Liver (tissue), 9 donors: Measurements from ENCODE around the gene PNPLA1. TPM values are rescaled to one million over a fixed set of nuclear protein-coding genes. Genes with fewer than 3 reads are reported as not detected.

Source experiments
- DNase-seq: peaks from one replicate; pipeline ENCODE4 v3.0.0-alpha.2; 2017; ENCODE audit warnings: low spot score
- H3K27ac ChIP-seq, 2 donors: one replicate each; pipeline ENCODE4 v1.7.0; 2013; ENCODE audit warnings: inconsistent platforms in 2 of 2, low read length in 2 of 2, control low read depth in 1 of 2, low read depth in 1 of 2, mild to moderate bottlenecking in 1 of 2
- H3K27me3 ChIP-seq, 4 donors: one replicate each; pipeline versions ENCODE4 v1.6.1 to v1.7.0; 2013; ENCODE audit warnings: low read length in 3 of 4, inconsistent platforms in 1 of 4, mild to moderate bottlenecking in 1 of 4, moderate library complexity in 1 of 4; ENCODE audit not compliant: control insufficient read depth in 4 of 4, insufficient read depth in 4 of 4
- H3K36me3 ChIP-seq, 4 donors: one replicate each; pipeline versions ENCODE4 v1.6.1 to v1.7.0; 2013; ENCODE audit warnings: low read length in 3 of 4, mild to moderate bottlenecking in 3 of 4, low read depth in 1 of 4, moderate library complexity in 1 of 4; ENCODE audit not compliant: control insufficient read depth in 4 of 4, insufficient read depth in 3 of 4
- H3K4me1 ChIP-seq, 4 donors: one replicate each; pipeline versions ENCODE4 v1.6.1 to v1.7.0; 2013; ENCODE audit warnings: low read length in 3 of 4, mild to moderate bottlenecking in 3 of 4, moderate library complexity in 1 of 4; ENCODE audit not compliant: control insufficient read depth in 4 of 4, insufficient read depth in 4 of 4
- H3K4me3 ChIP-seq, 3 donors: one replicate each; pipeline versions ENCODE4 v1.6.1 to v1.7.0; 2013; ENCODE audit warnings: low read length in 3 of 3, control low read depth in 1 of 3, low read depth in 1 of 3, mild to moderate bottlenecking in 1 of 3
- H3K9ac ChIP-seq, 2 donors: one replicate each; pipeline ENCODE4 v1.7.0; 2013; ENCODE audit warnings: low read length in 2 of 2, mild to moderate bottlenecking in 2 of 2, moderate library complexity in 2 of 2, control low read depth in 1 of 2, low read depth in 1 of 2
- H3K9me3 ChIP-seq, 4 donors: one replicate each; pipeline versions ENCODE4 v1.6.1 to v1.7.0; 2013; ENCODE audit warnings: low read length in 3 of 4; ENCODE audit not compliant: control insufficient read depth in 4 of 4
- EGR1 ChIP-seq, 2 donors: IDR thresholded peaks; 2 replicates each; pipeline ENCODE4 v1.6.1; 2016 to 2018; ENCODE audit warnings: antibody characterized with exemption in 2 of 2, low read depth in 2 of 2
- FOXA1 ChIP-seq: IDR thresholded peaks from 2 replicates; pipeline ENCODE4 v1.6.1; 2016; ENCODE audit warnings: antibody characterized with exemption
- GABPA ChIP-seq, 2 donors: IDR thresholded peaks in 1 of 2; conservative IDR thresholded peaks in 1 of 2; 2 replicates each; pipeline ENCODE4 v1.6.1; 2016; ENCODE audit warnings: antibody characterized with exemption in 2 of 2, mild to moderate bottlenecking in 1 of 2, moderate library complexity in 1 of 2
- HNF4G ChIP-seq: IDR thresholded peaks from 2 replicates; pipeline ENCODE4 v1.6.1; 2016; ENCODE audit warnings: antibody characterized with exemption
- JUND ChIP-seq, 2 donors: IDR thresholded peaks; 2 replicates each; pipeline ENCODE4 v1.6.1; 2016; ENCODE audit warnings: antibody characterized with exemption in 2 of 2
- NR2F2 ChIP-seq: IDR thresholded peaks from 2 replicates; pipeline ENCODE4 v1.6.1; 2016; ENCODE audit warnings: antibody characterized with exemption
- TAF1 ChIP-seq: conservative IDR thresholded peaks from 2 replicates; pipeline ENCODE4 v1.6.1; 2016; ENCODE audit warnings: antibody characterized with exemption, mild to moderate bottlenecking
- YY1 ChIP-seq: IDR thresholded peaks from 2 replicates; pipeline ENCODE4 v1.6.1; 2016; ENCODE audit warnings: antibody characterized with exemption, mild to moderate bottlenecking
- WGBS: extraction: QIAGEN DNeasy Blood & Tissue Kit; methylation state at CpG from one replicate; pipeline ENCODE4 v1.1.7; 2013; 5-methylcytosine and 5-hydroxymethylcytosine counted together
- polyA plus RNA-seq, 2 donors: library from polyadenylated mRNA; stranded (reverse) in 1 of 2; unstranded in 1 of 2; fragments of 200-250 nt in 1 of 2; fragments of >200 nt in 1 of 2; fragmentation: Nextera tagmentation in 1 of 2; extraction: Ambion mirVana in 1 of 2; gene quantifications; one replicate each; pipeline versions ENCODE4 v1.2.1 to v1.2.3, GENCODE V29; 2013 to 2015
- total RNA-seq, 2 donors: library from RNA; depleted of rRNA; stranded (reverse); fragments of >200 nt; gene quantifications; one replicate each; pipeline ENCODE4 v1.2.3, GENCODE V29; 2014
- TF ChIP-seq, protein P1 (sequence below): IDR thresholded peaks from 2 replicates; pipeline ENCODE4 v1.6.1; 2016; ENCODE audit warnings: antibody characterized with exemption
- TF ChIP-seq, protein P2 (sequence below): IDR thresholded peaks from 2 replicates; pipeline ENCODE4 v1.6.1; 2016; ENCODE audit warnings: antibody characterized with exemption, mild to moderate bottlenecking
- TF ChIP-seq, protein P3 (sequence below): IDR thresholded peaks from 2 replicates; pipeline ENCODE4 v1.6.1; 2016; ENCODE audit warnings: antibody characterized with exemption
- TF ChIP-seq, protein P4 (sequence below): fragments of 150-350 bp; IDR thresholded peaks from 2 replicates; pipeline ENCODE4 v1.5.1; 2017; ENCODE audit warnings: improper control_type of control experiment, low read depth, low read length; ENCODE audit not compliant: missing input control
- donor health status: healthy.
- donor health status: healthy.
- donor health status: healthy.
- donor health status: healthy.
- donor health status: healthy.

The PNPLA1 gene, protein sequence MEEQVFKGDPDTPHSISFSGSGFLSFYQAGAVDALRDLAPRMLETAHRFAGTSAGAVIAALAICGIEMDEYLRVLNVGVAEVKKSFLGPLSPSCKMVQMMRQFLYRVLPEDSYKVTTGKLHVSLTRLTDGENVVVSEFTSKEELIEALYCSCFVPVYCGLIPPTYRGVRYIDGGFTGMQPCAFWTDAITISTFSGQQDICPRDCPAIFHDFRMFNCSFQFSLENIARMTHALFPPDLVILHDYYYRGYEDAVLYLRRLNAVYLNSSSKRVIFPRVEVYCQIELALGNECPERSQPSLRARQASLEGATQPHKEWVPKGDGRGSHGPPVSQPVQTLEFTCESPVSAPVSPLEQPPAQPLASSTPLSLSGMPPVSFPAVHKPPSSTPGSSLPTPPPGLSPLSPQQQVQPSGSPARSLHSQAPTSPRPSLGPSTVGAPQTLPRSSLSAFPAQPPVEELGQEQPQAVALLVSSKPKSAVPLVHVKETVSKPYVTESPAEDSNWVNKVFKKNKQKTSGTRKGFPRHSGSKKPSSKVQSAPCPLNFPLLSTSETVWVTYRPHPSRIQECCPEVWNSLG
- total RNA-seq (under 1 TPM; 0.08 to 0.14 TPM), polyA plus RNA-seq (under 1 TPM in 1 of 2 donors, not detected in 1; 0.07 TPM)

DNA sequence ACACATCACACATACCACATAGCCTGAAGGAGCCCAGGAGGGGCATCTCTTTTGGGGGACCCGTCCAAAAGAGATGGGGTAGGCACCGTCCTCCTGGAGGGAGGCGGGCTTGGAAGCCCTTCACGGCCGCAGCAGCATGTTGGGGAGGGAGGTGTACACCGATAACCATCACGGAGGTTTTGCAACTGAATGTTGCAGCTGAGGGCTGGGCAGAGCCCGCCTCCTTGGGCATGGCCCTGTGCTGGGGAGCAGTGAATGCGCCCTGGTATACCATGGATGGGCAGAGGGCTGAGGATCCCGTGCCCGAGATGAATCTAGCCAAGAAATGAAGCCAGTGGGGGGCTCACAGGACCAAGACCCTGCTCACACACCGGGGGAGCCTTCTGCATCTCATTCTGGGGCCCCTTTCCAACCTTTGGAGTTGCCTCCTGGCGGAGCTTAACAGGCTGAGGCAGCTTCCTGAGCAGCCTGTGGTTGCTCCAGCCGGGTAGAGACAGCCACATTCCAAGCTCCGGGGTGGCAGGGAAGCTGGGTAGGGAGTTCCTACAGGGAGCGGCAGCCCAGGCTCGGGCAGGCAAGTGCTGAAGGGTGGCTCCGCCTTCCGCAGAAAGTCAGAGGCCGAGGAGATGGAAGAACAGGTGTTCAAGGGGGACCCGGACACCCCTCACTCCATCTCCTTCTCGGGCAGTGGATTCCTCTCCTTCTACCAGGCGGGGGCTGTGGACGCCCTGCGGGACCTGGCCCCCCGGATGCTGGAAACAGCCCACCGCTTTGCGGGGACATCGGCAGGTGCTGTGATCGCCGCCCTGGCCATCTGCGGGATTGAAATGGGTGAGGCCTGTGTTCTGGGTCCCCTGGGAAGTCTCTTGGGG lies at the start of gene PNPLA1:
PNPLA1 (plus strand) TSS at position 227 of the 872 bp plus-strand sequence; CDS start at position 627, 400 bp downstream.
- TF ChIP-seq GABPA (IDR thresholded peaks at IDR 0.05 in 1 of 2, conservative IDR thresholded peaks at IDR 0.05 in 1 of 2) (no peak), JUND (IDR thresholded peaks at IDR 0.05) (no peak), TAF1 (no peak), FOXA1 (no peak), NR2F2 (no peak), HNF4G (no peak), YY1 (no peak), EGR1 (IDR thresholded peaks at IDR 0.05; ENCODE audit: low read depth in 2 of 2) (no peak)
- TF ChIP-seq, protein P1, sequence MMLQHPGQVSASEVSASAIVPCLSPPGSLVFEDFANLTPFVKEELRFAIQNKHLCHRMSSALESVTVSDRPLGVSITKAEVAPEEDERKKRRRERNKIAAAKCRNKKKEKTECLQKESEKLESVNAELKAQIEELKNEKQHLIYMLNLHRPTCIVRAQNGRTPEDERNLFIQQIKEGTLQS, result no peak
- TF ChIP-seq, protein P2, sequence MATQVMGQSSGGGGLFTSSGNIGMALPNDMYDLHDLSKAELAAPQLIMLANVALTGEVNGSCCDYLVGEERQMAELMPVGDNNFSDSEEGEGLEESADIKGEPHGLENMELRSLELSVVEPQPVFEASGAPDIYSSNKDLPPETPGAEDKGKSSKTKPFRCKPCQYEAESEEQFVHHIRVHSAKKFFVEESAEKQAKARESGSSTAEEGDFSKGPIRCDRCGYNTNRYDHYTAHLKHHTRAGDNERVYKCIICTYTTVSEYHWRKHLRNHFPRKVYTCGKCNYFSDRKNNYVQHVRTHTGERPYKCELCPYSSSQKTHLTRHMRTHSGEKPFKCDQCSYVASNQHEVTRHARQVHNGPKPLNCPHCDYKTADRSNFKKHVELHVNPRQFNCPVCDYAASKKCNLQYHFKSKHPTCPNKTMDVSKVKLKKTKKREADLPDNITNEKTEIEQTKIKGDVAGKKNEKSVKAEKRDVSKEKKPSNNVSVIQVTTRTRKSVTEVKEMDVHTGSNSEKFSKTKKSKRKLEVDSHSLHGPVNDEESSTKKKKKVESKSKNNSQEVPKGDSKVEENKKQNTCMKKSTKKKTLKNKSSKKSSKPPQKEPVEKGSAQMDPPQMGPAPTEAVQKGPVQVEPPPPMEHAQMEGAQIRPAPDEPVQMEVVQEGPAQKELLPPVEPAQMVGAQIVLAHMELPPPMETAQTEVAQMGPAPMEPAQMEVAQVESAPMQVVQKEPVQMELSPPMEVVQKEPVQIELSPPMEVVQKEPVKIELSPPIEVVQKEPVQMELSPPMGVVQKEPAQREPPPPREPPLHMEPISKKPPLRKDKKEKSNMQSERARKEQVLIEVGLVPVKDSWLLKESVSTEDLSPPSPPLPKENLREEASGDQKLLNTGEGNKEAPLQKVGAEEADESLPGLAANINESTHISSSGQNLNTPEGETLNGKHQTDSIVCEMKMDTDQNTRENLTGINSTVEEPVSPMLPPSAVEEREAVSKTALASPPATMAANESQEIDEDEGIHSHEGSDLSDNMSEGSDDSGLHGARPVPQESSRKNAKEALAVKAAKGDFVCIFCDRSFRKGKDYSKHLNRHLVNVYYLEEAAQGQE, result no peak
- TF ChIP-seq, protein P3, sequence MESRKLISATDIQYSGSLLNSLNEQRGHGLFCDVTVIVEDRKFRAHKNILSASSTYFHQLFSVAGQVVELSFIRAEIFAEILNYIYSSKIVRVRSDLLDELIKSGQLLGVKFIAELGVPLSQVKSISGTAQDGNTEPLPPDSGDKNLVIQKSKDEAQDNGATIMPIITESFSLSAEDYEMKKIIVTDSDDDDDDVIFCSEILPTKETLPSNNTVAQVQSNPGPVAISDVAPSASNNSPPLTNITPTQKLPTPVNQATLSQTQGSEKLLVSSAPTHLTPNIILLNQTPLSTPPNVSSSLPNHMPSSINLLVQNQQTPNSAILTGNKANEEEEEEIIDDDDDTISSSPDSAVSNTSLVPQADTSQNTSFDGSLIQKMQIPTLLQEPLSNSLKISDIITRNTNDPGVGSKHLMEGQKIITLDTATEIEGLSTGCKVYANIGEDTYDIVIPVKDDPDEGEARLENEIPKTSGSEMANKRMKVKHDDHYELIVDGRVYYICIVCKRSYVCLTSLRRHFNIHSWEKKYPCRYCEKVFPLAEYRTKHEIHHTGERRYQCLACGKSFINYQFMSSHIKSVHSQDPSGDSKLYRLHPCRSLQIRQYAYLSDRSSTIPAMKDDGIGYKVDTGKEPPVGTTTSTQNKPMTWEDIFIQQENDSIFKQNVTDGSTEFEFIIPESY, result no peak
- TF ChIP-seq, protein P4, sequence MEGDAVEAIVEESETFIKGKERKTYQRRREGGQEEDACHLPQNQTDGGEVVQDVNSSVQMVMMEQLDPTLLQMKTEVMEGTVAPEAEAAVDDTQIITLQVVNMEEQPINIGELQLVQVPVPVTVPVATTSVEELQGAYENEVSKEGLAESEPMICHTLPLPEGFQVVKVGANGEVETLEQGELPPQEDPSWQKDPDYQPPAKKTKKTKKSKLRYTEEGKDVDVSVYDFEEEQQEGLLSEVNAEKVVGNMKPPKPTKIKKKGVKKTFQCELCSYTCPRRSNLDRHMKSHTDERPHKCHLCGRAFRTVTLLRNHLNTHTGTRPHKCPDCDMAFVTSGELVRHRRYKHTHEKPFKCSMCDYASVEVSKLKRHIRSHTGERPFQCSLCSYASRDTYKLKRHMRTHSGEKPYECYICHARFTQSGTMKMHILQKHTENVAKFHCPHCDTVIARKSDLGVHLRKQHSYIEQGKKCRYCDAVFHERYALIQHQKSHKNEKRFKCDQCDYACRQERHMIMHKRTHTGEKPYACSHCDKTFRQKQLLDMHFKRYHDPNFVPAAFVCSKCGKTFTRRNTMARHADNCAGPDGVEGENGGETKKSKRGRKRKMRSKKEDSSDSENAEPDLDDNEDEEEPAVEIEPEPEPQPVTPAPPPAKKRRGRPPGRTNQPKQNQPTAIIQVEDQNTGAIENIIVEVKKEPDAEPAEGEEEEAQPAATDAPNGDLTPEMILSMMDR, result no peak
- DNase-seq, result no peak

More for the DNA sequence above, at the start of gene PNPLA1:
- H3K36me3 ChIP-seq, result no peaks in the 10 kb centered on the region
- peaks cover 3 to 9% (median 6%) of the 10 kb centered on the region in 4 donors for H3K9me3 ChIP-seq
- peaks cover 0 to 2% (median 0%) of the 10 kb centered on the region in 4 donors for H3K4me1 ChIP-seq
- H3K27ac ChIP-seq, result no peak within 1 kb of the TSS
- H3K4me3 ChIP-seq, result no peak within 1 kb of the TSS
- H3K9ac ChIP-seq, result no peak within 1 kb of the TSS
- 78% methylated on average over 32 of the region's 32 CpGs for WGBS
- H3K27me3 ChIP-seq, result peaks cover 0 to 6% (median 0%) of the 10 kb centered on the region in 4 donors
